ENCODE results near the gene GRIN2D. TPM values are rescaled to one million over a fixed set of nuclear protein-coding genes. Genes with fewer than 3 reads are reported as not detected.

The GRIN2D gene
- 1 to 10 TPM in 8 of 12 donors, under 1 TPM in 3, not detected in 1; 0.73 to 4.0 (median 1.3) TPM for polyA plus RNA-seq (ENCODE audit: insufficient read length in 12 of 12)
- long read RNA-seq, donor 1, result 0 reads
- long read RNA-seq, donor 2, result 0 reads
- long read RNA-seq, donor 3, result 0 reads
- long read RNA-seq, donor 4, result 0 reads
- long read RNA-seq, donor 5, result 0 reads
- long read RNA-seq, donor 6, result 0 reads
- long read RNA-seq, donor 7, result 0 reads
- long read RNA-seq, donor 8, result 0 reads
- long read RNA-seq, donor 9, result 0 reads
- long read RNA-seq, donor 10, result 0 reads
- long read RNA-seq, donor 11, result 0 reads

DNA sequence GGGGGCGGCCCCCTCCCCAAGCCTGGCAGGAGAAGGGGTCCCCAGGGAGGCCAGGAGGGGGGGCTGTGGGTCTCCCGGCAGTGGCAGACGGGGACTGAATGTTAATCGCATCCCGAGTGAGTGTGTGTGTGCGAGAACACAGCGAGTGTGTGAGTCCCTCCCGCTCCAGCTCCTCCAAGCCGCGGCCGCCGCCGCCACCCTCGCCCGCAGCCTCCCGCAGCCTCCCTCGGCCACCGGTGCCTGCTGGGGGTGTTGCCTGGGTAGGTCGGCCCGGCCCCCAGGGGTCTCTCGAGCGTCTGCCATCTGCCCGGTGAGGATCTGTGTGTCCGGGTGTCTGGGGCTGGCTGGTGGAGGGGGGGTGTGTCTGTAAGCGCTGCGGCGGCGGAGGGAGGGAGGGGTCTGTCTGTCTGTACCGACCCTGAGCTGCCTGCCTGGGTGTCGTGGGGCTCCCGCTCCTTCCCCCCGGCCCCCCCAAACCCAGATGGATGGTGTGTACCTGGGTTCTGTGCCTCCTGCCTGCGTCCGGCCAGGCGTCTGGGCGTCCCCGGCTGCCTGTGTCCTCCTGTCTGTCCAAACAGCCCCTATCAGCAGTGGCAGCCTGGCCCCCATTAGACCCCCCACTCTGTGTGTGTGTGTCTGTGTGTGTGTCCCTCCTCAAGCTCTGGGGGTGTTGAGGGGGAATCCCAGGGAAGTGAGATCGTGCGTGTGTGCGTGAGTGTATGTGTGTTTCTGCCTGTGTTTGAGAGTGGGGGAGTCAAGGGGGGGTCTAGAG is at the start of gene GRIN2D:
Gene GRIN2D (plus strand): TSS at position 110 of the 772 bp plus-strand sequence. CDS start 4,725 bp downstream, outside the sequence.
- no peak for DNase-seq

GRCh38 chr19:48344892-48345291 is 48.6 kb upstream of the GRIN2D start:
- no peak for DNase-seq

DNA sequence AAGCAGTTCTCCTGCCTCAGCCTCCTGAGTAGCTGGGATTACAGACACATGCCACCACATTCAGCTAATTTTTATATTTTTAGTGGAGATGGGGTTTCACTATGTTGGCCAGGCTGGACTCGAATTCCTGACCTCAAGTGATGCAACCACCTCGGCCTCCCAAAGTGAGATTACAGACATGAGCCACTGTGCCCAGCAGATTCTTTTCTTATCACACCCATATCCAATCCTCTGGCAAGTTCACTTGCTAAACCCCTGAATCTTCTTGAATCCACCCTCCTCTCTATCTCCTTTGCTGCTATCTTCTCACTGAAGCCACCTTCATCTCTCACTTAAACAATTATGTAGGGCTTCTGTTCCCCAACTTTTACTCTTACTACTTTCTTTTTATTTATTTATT is 47.3 kb upstream of the GRIN2D start:
- DNase-seq, result no peak

DNA sequence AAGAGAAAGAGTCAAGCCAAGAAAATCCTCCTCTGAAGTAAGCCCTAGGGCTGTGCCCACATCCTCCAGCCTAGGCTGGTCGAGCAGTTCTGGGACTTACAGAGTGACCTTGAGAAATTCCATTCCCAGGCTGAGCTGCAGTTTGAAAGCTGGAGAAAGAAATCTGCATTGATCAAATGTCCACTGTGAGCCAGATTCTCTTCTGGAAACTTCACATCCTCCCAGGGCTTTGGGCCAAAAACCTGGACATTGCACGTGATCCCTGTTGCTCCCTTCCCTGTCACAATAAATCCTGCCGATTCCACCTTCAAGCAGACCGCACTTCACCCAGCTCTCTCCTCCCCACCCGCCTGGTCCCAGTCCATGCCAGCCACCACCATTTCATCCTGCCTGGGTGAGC is 45.4 kb upstream of the GRIN2D start:
- no peak for DNase-seq

- no peak for DNase-seq
Measured at GRCh38 chr19:48348737-48349136, 44.7 kb upstream of the GRIN2D start.

- no peak for DNase-seq
Measured at GRCh38 chr19:48350856-48351255, 42.6 kb upstream of the GRIN2D start.

- peak; percentile 52 for DNase-seq
Measured at GRCh38 chr19:48351341-48351752, 42.1 kb upstream of the GRIN2D start.

DNA sequence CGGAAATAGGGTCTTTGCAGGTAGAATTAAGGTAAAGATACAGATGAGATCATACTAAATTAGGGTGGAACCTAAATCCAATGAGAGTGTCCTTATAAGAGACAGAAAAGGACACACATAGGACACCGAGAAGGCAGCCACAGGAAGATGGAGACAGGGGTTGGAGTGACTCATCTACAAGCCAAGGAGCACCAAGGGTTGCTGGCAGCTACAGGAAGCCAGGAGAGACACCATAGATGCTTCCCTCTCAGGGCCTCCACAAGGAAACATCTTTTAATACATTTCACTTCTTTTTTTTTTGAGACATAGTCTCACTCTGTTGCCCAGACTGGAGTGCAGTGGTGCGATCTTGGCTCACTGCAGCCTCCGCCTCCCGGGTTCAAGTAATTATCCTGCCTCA is 39.8 kb upstream of the GRIN2D start:
- DNase-seq, result no peak

GRCh38 chr19:48354332-48354992 is 39.0 kb upstream of the GRIN2D start:
- DNase-seq, result no peak

GRCh38 chr19:48355365-48355954 is 38.0 kb upstream of the GRIN2D start:
- DNase-seq, result no peak

- DNase-seq, result no peak
Measured at GRCh38 chr19:48359123-48359522, 34.3 kb upstream of the GRIN2D start.

GRCh38 chr19:48361912-48362311 is 31.6 kb upstream of the GRIN2D start:
- no peak for DNase-seq

GRCh38 chr19:48362716-48363499 is 30.6 kb upstream of the GRIN2D start:
- DNase-seq, result peak; percentile 94

GRCh38 chr19:48363500-48363809 is 30.0 kb upstream of the GRIN2D start:
- DNase-seq, result no peak

- peak; percentile 100 for DNase-seq
Measured at GRCh38 chr19:48363810-48364597, 29.5 kb upstream of the GRIN2D start, which contains the start of the genes SYNGR4 and TMEM143. Gene SYNGR4 (plus strand): TSS chr19:48364367. CDS start chr19:48365843, 1,476 bp downstream. Gene TMEM143 (minus strand): TSS chr19:48363940. CDS start chr19:48363920, 20 bp downstream.

- no peak for DNase-seq
Measured at GRCh38 chr19:48364598-48365348, 28.7 kb upstream of the GRIN2D start.

DNA sequence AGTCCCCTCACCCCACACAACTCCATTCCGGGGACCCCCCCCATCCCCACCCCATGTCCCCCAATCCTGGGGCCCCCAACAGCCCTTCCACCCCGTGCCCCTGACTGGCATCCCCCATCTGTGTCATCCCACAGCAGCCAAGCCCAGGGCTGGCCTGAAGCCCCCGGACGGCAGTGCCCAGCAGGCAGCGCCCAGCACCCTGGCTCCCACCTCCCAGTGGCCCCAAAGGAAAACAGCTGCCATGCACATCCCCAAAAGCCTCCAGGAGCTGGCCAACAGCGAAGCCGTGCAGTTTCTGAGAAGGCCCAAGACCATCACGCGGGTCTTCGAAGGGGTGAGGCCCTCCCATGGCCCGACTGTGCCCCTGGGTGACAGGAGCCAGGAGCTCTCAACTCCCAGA is 27.9 kb upstream of the GRIN2D start:
- DNase-seq, result no peak

DNA sequence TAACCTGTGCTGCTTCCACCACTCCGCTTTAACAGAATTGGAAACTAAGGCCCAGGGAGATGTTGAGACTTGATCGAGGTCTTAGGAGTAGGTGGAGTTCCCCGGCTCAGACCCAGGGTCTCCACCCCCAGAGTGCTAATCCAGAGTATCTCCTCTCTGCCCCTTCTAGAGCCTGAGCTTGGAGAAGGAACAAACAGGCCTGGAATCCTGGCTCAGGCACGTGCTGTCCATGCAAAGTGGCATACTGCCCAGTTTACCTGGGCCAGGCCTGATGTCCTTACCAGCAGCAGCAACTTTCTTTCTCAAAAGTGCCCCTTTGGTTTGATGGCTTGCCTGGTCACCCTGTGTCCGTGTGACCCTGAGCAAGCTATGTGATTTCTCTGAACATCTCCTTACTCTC is 25.6 kb upstream of the GRIN2D start:
- no peak for DNase-seq

- DNase-seq, result no peak
Measured at GRCh38 chr19:48368936-48369335, 24.5 kb upstream of the GRIN2D start.

DNA sequence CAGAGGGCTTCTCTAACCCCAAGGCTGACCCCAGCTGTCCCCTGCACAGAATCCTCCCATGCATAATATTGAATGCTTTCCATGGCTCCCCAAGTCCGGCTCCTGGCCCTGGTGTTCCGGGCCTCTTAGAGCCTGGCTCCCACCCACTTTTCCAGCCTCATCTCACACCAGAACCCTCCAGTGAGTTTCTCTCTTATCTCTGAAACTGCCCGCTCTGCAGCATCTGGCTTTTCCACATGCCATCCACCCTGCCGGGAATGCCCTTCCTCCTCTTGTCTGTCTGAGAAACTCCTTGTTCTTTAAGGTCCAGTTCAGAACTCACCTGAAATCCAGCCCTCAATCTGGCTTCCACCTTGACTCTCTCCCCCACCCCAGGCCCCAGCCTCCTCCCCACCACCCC is 22.5 kb upstream of the GRIN2D start:
- DNase-seq, result no peak
